ENCODE results near the gene LYPD6B.
"Not testable (repeated sequence)": the region's sequence is repeated elsewhere in the genome, so short reads cannot be mapped to it uniquely, and the experiment has no call there.

Gene LYPD6B

GRCh38 chr2:149221898-149222297 is 183.4 kb downstream of the LYPD6B start:
- no peak for DNase-seq

GRCh38 chr2:149223472-149224095 is 185.1 kb downstream of the LYPD6B start:
- no peak for DNase-seq

GRCh38 chr2:149224543-149224942 is 186.0 kb downstream of the LYPD6B start:
- DNase-seq = no peak

- DNase-seq = no peak
Observed at GRCh38 chr2:149225446-149225845, 186.9 kb downstream of the LYPD6B start.

GRCh38 chr2:149226790-149227189 is 188.3 kb downstream of the LYPD6B start:
- no peak for DNase-seq

- DNase-seq = no peak
Observed at GRCh38 chr2:149235816-149236375, 197.4 kb downstream of the LYPD6B start.

- no peak for DNase-seq
Observed at GRCh38 chr2:149236410-149236809, 197.9 kb downstream of the LYPD6B start.

- no peak for DNase-seq
Observed at GRCh38 chr2:149246186-149246585, 207.7 kb downstream of the LYPD6B start.

- DNase-seq = not testable (repeated sequence)
Observed at GRCh38 chr2:149251436-149251835, 212.9 kb downstream of the LYPD6B start.

- DNase-seq = not testable (repeated sequence)
Observed at GRCh38 chr2:149256877-149257276, 218.4 kb downstream of the LYPD6B start.

- no peak for DNase-seq
Observed at GRCh38 chr2:149258531-149258930, 220.0 kb downstream of the LYPD6B start.

GRCh38 chr2:149259136-149259535 is 220.6 kb downstream of the LYPD6B start:
- DNase-seq = no peak

- DNase-seq = no peak
Observed at GRCh38 chr2:149261692-149262091, 223.2 kb downstream of the LYPD6B start.
